GM11168 (cell line): ENCODE results near the gene PDZD2.
"Not testable (repeated sequence)": the region's sequence is repeated elsewhere in the genome, so short reads cannot be mapped to it uniquely, and the experiment has no call there.

Experiments
- in situ Hi-C: fragments of 300-500 bp; cut with MboI; formaldehyde crosslinking; loops from one replicate; pipeline ENCODE4 v1.12.0; 2022; ENCODE audit warnings: low sequenced_read_pairs; ENCODE audit not compliant: unreplicated experiment

The PDZD2 gene

DNA sequence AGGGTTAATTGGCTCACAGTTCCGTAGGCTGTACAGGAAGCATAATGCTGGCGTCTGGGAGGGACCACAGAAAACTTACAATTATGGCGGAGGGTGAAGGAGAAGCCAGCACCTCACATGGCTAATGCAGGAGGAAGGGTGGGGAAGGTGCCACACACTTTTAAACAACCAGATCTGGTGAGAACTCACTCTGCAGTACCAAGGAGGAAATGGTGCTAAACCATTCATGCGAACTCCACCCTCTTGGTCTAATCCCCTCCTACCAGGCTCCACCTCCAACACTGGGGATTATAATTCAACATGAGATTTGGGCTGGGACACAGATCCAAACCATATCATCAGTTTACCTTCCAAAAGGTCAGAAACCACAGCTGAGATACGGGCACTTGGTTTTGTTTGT is 122.9 kb downstream of the PDZD2 start:
- in situ Hi-C loops: no loop called here

DNA sequence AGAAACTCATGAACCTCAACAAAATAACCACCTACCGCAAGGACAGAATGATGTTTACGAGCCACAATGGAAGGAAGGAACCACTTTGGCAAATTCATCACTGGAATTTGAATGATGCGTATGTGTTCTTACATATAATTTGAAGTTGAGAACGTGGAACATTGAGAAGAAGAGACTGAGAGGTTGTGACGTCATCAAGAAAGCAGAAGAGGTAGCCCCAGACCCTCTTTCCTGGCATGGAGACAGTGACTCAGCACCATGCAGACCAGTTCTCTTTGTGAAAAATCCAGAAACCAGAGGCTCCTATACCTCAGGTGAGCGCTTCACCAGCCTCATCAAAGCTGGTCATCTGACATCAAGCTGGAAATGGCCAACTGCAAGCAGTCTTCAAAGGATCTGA is 124.5 kb downstream of the PDZD2 start:
- in situ Hi-C loops: no loop called here

DNA sequence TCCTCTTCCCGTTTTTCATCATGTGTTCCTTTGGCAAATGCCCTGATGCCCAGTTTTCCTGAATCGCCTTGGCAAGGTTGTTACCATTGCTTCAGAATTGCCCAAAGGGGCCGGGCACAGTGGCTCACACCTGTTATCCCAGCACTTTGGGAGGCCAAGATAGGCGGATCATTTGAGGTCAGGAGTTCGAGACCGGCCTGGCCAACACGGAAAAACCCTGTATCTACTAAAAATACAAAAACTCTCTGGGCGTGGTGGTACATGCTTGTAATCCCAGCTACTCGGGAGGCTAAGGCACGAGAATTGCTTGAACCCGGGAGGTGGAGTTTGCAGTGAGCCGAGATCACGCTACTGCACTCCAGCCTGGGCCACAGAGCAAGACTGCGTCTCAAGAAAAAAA is 125.8 kb downstream of the PDZD2 start:
- in situ Hi-C loops: not testable (repeated sequence)

DNA sequence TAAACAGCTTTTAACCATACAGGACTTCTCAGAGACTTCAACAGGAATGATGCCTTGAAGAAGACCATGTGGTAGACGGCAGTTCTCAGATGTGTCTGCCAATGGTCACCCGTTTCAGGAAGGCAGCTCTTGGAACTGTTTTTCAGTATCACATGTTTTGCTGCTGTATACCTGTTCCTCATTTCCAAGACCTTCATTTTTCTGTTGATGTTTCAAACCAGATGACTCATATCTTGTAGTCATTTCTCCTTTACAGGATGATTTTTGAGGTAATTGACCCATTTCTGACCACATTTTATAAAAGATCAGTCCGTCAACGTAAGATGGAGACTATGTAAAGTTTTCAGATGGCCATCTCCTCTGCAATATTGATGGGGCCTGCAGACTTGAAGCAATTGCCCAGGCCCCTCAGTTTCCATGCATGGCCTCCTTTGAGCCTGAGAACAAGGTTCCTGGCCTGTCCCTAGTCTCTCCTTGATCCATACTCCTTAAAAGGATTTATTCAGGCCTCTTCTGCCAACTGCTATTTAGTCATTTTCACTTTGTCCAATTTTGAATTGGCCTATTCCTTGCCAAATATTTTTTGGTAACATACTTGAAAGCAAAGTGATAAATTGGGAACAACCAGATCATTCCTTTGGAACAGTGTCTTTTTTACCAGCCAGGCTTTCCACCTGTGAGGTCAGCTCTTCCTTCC is 128.6 kb downstream of the PDZD2 start:
- in situ Hi-C loops: no loop called here

DNA sequence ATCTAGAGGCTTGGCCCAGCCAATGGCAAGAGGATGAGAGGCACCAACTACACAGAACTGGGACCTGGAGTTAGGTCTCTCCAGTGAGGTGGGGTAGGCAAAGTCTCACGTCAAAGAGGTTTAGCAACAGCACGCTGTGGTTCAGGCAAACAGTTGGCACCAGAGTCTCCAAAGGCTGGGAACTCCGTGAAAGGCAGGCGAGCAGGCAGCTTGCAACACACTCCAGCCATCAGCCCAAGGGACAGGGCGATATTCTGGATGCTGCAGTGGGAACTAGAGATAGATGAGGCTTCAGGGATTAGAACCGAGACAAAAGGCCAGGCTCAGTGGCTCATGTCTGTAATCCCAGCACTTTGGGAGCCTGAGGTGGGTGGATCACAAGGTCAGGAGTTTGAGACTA is 129.1 kb downstream of the PDZD2 start:
- in situ Hi-C loops: no loop called here

DNA sequence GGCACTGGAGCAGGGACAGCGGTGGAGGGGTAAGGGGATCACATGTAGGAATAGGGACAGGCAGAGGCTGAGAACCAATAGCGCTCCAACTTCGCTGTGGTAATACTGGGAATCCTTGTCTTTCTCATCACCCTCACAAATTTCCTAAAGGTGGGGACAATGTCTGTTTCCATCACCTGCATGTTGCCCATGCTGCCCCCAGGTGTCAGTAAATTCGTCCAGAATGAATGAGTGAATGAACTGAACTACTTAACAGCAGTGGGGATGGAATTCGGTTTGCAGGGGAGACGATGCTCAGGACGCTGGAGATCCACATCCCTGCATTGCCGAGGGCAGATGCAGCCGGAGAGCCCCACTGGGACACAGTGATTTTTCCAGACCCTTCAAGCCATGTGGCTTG is 129.9 kb downstream of the PDZD2 start:
- in situ Hi-C loops: no loop called here

DNA sequence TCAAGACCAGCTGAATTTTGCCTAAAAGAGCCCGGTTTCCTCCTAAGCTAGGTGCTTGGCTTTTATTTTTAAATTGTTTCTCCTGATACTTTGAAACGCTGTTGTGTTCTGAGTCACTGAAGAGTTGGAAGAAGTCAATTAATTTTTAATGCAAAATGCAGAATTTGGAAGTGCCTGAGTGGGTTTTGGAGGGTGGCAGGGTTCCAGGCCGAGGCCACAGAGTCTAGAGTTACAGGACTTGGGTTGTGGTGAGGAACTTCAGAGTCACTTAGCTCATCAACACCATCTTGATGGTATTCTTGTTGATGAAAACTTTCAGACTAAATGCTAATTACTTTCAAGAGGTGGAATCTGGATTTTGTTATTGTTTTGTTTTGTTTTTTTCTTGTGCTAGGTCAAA is 130.6 kb downstream of the PDZD2 start:
- in situ Hi-C loops: no loop called here

DNA sequence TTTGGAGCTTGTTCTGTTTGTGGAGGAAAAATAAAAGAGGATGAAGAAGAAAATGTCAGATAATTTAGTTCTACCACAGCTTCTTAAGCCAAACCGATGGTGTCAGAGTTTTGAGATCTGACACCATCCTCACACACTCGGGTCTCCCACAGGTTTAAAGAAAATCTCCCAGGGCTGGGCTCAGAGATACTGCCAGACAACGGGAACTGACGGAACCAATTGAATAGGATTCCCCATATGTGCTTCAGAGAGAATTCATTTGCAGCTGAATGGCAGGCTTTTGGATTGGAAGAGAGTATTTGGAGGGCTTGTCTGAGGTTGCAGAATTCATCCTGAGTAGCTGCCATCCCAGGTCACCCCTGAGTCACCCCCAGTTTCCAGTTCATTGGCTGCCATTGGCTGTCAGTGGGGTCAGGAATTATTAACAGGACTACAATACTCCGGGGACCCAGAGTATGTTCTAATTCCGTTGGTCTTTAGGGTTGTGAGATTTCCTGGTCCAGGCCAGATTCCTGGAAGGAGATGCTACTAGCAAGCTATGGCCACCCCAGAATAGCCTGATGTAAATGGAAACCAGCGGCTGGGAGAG is 131.3 kb downstream of the PDZD2 start:
- in situ Hi-C loops: no loop called here

DNA sequence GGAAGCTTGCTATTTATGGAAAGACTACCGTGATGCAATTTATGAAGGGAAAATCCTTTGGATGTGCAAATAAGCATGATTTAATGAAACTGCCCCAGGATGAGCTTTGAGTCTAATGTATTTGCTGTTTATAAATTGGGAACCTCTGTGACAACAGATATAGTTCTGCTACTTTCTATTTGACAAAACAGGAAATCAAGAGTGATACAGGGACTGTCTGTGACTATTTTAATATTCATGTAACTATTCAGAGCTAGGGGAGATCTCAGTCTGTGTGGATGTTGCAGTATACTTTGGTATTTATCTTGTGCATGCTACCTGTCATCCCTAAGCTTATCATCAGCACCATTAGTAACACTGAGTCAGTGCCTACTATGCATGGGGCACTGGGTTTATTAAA is 132.1 kb downstream of the PDZD2 start:
- in situ Hi-C loops: no loop called here

DNA sequence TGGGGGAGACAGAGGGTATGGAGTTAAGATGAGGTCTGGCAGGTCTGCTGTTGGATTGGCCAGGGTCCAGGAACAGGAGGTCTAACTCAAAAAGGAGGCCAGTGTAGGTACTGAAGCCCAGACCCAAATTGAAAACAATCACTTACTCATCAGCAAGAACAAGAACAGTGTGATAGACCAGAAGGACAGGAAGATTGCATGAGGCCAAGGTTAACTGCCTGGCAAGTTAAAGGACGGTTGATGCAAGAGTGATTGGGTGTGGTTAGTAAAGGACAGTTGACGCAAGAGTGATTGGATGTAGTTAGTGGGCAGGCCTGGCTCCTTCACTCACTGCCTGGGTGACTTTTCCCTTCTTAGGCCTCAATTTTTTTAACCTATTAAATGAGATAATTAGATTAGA is 132.6 kb downstream of the PDZD2 start:
- in situ Hi-C loops: no loop called here

DNA sequence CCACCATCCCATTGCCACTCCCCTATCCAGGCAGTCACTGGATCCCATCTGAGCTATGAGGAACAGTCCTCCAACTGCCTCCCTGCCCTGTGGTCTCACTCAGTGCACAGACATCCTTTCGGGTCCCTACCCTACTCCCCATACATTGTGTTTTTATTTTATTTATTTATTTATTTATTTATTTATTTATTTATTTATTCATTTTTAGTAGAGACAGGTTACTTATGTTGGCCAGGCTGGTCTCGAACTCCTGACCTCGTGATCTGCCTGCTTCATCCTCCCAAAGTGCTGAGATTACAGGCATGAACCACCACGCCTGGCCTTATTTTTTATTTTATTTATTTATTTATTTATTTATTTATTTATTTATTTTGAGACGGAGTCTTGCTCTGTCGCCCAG is 137.4 kb downstream of the PDZD2 start:
- in situ Hi-C loops: not testable (repeated sequence)

DNA sequence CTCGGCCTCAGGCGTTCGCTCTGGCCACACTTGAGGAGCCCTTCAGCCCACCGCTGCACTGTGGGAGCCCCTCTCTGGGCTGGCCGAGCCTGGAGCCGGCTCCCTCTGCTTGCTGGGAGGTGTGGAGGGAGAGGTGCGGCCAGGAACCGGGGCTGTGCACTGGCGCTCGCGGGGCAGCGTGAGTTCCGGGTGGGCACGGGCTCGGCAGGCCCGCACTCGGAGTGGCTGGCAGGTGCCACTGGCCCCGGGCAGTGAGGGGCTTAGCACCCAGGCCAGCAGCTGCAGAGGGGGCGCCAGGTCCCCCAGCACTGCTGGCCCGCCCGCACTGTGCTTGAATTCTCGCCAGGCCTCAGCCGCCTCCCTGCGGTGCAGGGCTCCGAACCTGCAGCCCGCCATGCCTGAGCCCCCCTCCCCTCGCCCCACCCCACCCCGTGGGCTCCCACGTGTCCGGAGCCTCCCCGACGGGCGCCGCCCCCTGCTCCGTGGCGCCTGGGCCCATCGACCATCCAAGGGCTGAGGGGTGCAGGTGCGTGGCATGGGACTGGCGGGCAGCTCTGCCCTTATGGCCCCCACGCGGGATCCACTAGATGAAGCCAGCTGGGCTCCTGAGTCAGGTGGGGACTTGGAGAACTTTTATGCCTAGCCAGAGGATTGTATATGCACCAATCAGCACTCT is 138.2 kb downstream of the PDZD2 start:
- in situ Hi-C loops: no loop called here

DNA sequence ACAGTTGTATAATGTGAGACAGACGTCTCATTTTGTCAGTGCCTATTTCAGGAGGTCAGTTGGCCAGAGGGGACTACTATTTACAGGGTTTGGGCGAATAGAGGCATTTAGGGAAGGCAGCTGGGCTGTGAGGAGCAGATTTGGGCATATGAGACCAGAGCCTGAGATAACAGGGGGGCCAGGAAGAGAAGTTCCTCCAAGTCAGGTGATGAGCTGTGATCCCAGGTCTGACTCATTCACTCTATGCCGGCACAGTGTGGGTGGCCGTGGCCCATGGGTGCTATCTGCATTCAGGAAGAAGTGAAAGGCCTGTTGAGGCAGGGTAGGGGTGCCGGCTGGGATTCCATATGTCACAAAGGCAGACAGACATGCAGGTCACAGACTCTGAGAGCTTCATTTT is 142.8 kb downstream of the PDZD2 start:
- in situ Hi-C loops: no loop called here

DNA sequence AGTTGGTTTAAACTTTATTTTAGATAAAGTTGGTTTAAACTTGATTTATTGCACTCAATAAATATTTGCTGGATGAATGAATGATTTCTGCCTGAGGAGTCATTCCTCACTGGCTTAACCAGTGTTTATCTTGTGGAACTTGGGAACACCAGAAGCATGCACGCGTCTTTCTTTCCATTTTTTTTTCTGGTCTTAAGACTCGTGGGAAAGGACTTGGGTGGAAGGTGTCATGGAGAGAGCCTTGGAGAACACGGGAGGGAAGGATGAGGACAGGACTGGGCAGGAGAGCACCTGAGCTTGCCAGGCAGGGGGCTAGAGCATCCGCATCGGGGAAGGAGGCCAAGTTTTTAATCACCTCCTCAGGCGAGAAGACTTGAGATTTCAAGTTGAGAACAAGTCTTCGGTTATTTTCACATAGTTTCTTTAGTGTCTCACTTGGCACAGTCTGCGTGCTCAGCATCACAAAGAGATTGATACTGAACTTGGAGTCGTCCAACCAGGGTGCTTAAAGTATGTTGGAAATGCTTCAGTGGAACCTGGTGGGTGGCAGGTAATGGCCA is 144.2 kb downstream of the PDZD2 start:
- in situ Hi-C loops: no loop called here

DNA sequence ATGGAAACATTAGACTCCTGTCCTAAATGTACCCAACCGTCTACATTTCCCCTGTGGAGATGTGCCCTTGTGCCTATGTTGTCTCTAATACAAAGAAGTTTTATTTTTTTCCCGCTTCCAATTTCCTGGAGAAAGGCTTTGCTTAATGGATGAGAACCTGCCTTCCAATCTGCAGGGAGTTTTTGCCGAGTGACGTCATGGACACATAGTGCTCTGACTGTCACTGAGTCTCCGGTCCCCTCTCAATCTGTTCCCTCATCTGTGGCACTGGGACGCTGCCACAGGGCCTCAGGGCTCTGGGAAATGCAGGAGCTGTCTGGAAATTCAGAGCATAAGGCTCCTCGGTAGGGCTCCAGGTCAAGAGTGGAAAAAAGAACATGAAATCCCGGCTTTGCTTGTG is 144.8 kb downstream of the PDZD2 start:
- in situ Hi-C loops: no loop called here

DNA sequence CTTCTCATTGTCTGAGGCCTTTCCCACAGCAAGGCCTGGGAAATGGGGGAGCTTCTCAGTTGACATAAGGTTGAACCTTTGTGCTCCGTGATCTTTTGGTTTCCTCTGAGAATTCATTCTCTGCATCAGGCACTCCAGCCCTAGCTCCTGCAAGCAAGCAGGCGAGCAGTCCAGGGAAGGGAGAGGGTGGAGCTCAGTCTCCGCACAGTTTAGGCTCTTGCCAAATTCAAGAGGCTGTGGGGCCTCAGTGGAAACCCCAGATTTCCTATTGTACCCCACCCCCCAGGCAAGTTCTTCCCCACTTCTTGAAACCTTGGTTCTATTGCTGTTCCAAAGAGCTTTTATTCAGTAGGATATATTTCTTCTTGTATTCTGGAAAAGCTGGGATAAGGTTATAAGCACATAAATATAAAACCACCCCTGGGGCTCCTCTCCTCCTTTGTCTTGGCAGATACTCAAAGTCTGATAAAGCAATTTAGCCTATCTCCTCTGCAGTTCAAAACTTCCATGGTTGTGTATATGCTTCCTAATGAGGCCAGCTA is 147.2 kb downstream of the PDZD2 start:
- in situ Hi-C loops: no loop called here

DNA sequence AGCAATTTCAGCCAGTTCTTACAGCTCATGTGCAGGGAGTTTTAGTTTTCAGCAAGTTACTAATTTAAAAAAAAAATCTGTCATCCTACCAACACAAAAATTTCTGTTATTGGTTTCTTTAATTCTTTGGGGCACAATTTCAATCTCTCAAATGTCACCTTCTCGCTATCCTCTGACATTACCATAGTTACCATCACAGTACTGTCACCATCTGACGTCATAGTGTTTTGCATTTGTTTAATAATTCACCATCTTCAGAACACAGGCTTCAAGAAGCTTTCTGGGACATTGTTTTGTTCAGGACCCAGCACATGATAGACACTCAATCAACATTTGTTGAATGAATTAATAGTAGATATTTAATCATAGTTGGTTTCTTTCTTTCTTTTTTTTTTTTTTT is 155.1 kb downstream of the PDZD2 start:
- in situ Hi-C loops: no loop called here

DNA sequence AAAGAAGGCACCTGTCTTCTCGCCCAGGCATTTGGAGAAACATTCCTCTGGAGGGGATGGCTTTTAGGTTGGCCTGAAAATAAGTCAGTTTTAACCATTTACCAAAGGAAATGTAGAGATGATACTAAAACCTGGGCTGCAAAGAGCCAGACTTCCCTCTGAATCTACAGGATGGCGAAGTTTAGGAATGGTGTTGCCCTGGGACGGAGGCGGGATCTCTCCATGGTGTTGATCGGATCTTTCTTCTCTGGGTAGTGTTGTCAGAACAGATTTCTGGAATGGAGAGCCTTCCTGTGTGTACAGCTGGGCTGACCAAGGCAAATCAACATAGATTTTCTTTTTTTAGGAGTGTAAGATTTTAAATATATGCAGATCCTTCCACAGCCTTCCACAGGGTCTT is 159.2 kb downstream of the PDZD2 start:
- in situ Hi-C loops: no loop called here

DNA sequence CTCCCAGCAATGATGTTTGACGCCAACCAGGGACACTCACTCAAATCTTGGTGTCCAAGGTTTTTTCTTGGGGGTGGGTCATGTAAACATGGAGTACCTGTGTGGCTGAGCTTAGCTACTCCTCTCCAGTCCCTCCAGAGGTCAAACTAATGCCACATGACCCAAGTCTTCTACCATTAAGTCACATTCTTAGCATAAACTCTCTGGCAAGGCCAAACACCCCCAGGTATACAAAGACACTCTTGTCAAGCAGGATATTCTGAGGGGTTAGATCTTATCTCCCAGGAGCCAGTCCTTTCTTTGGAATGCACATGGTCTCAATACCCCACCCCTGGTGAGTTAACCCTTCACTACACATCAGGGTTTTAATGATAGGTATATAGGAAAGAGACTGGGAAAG is 161.4 kb downstream of the PDZD2 start:
- in situ Hi-C loops: no loop called here

DNA sequence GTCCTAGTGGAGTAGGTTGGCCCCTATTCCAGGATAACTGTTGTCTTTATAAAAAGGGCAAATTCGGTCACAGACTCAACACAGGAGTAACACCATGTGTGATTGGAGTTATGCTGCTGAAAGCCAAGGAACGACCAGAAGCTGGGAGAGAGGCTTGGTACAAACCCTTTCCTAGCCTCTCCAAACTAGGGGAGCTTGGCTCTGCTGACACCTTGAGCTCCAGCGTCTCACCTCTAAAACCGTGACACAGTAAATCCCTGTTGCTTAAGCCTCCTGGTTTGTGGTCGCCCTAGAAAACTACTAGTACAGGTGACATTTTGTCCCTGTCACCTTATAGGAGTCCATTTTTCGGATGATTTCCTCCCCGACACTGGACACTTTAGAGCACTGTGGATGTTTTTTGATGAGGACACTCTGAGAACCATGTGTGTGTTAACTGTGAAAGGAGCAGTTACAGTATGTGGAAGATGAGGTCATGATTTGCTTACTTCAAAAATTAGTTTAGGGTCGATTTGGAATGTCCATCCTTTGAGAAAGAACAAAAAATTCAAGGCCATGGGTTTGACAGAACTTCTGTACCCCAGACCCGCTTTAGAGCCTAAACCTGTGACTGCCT is 167.0 kb downstream of the PDZD2 start:
- in situ Hi-C loops: no loop called here

DNA sequence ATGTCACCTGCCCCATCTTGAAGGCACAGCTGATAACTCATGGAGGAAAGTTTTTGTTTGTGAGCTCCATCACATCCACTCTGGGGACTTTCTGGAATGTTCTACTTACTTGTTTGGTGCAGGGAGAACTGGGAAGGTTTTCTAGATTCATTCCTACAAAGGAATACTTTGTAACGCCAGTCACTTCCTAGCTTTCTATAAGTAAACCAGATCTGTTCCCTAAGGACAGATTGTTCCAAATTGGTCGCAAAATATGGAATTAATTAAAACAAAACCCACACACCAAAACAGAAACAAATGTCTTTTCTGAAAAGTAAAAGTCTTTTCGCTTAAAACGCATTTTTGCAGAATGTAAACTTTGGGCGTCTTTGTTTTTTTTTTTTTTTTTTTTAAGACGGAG is 167.6 kb downstream of the PDZD2 start:
- in situ Hi-C loops: no loop called here
